HG02678 (cell line): Measurements from ENCODE around the gene NRARP.
"Not testable (repeated sequence)": the region's sequence is repeated elsewhere in the genome, so short reads cannot be mapped to it uniquely, and the experiment has no call there.

ENCODE experiments used
- ATAC-seq: cut with Tn5 transposase; IDR thresholded peaks from one replicate; pipeline ENCODE4 v1.9.1; 2021; ENCODE audit warnings: mild to moderate bottlenecking, moderate library complexity; ENCODE audit not compliant: unreplicated experiment

NRARP gene

DNA sequence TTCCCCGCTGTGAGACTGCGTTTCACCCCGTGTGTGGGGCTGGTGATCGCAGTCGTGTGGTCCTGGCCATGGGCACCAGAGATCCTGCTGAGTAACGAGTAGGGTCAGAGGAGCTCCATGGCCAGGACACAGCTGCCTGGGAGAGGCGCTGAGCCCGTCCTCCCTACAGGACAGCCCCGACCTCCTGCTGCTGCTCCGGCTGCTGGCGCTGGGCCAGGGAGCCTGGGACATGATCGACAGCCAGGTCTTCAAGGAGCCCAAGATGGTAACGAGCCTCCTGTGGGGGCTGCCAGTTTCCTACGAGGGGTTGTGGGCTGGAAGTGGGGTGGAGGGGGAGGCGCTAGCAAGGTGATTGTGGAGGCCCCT lies 35.9 kb downstream of the NRARP start:
- no peak for ATAC-seq

DNA sequence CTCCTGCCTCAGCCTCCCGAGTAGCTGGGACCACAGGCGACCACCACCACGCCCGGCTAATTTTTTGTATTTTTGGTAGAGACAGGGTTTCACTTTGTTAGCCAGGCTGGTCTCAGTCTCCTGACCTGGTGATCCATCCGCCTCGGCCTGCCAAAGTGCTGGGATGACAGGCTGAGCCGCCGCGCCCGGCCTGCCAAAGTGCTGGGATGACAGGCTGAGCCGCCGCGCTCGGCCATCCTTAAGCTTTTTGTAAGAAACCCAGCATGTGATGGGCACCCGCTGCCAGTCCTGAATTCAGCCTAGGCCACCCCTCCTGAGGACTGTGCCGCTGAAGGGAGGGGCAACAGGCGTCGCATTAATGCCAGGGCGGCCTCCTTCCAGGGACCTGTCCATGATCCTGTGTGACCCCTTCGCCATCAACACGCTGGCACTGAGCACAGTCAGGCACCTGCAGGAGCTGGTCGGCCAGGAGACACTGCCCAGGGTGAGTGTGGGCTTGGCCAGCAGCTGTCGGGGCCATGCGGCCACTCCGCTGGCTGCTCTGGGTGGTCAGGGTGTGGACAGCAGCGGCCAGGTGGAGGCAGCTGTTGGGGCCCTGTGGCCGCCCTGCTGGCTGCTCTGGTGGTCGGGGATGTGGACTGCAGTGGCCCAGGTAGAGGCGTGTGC lies 36.4 kb downstream of the NRARP start:
- no peak for ATAC-seq

DNA sequence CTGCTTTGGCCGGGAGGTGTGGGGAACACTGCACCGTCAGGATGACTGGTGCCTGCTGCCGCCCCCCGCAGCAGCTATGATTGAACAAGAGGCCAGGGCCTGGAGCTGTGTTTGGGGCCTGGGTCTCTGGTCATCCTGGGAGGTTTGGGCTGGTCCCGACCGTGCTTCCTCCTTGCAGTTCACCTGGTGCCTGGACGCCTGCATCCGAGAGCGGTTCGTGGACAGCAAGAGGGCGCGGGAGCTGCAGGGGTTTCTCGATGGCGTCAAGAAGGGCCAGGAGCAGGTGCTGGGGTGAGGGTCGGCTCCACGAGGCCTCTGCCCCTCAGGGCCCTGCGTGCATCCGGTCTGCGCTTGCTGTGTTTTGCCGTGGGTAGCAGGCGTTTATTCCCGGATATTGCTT lies 38.0 kb downstream of the NRARP start:
- no peak for ATAC-seq

DNA sequence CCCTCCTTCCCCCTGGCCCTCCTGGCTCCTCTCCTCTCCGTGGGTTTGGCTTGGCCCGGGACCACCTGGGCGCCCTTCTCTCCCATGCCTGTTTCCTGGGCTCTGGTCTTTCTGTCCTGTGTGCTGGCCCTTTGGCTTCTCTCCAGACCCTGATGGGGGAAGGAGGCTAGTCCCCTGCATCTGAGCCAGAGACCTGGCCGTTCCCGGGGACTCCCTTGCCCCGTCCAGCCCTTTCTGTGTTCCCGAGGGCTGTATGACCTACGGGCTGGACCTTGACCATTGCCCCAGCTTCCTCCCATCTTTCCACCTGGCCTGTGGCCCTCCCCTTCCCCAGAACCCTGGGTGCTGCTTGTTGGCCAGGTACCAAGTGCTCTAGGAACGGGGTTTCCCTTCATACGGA lies 38.6 kb downstream of the NRARP start:
- ATAC-seq: no peak

DNA sequence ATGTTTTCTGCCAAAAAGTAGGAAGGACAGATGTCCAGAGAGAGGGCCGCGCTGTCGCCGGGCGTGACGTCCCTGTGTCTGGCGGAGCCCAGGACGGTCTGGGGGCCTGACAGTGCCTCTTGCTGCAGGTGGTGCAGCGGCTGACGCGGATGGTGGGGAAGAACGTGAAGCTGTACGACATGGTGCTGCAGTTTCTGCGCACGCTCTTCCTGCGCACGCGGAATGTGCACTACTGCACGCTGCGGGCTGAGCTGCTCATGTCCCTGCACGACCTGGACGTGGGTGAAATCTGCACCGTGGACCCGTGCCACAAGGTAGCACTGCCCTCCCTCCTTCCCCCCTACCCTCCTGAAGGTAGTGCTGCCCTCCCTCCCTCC lies 39.2 kb downstream of the NRARP start:
- ATAC-seq: no peak

DNA sequence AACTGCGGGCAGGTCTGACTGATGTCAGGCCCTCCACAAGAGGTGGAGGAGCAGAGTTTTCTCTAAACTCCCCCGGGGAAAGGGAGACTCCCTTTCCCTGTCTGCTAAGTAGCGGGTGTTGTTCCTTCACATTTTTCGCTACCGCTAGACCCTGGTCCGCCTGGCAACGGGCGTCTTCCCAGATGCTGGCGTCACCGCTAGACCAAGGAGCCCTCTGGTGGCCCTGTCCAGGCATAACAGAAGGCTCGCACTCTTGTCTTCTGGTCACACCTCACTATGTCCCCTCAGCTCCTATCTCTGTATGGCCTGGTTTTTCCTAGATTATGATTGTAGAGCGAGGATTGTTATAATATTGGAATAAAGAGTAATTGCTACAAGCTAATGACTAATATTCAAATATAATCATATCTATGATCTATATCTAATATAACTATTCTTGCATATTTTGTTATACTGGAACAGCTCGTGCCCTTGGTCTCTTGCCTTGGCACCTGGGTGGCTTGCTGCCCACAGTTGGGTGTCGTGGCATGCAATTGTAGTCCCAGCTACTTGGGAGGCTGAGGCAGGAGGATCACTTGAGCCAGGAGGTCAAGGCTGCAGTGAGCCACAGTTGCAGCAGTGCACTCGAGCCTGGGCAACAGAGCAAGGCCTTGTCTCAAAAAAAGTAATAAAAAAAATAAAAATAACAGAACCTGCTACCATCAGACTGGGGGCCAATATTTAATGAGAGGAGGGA lies 39.7 kb downstream of the NRARP start:
- ATAC-seq: not testable (repeated sequence)

DNA sequence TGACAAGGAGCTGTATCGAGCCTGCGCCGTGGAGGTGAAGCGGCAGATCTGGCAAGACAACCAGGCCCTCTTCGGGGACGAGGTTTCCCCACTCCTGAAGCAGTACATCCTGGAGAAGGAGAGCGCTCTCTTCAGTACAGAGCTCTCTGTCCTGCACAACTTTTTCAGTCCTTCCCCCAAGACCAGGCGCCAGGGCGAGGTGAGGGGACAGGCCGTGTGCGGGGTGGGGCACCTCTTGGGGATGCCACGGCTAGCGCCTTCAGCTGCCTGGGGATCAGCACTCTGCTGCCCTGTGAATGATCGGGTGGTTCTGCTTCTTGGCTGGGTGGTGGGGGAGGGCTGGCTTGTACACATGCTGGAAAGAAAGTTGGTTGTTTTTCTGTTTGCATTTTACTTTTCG lies 45.2 kb downstream of the NRARP start:
- no peak for ATAC-seq

DNA sequence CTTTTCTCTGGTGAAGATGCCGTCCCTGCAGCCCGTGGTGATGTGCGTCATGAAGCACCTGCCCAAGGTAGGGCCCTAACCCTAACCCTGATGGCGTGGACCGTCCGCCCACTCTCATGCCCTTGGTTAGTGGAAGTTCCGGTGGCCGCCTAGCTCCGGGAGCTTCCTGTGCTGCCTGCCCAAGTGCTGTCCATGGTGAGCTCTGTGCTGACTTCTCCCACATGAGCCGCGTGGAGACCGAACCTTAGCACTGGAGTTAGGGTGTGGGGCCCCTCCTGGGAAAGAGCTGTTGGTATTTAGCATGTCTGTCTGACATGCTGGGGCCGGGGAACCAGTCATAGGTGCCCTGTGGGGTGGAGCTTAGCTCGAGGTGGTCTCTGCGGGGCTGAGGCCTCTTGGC lies 45.7 kb downstream of the NRARP start:
- no peak for ATAC-seq

DNA sequence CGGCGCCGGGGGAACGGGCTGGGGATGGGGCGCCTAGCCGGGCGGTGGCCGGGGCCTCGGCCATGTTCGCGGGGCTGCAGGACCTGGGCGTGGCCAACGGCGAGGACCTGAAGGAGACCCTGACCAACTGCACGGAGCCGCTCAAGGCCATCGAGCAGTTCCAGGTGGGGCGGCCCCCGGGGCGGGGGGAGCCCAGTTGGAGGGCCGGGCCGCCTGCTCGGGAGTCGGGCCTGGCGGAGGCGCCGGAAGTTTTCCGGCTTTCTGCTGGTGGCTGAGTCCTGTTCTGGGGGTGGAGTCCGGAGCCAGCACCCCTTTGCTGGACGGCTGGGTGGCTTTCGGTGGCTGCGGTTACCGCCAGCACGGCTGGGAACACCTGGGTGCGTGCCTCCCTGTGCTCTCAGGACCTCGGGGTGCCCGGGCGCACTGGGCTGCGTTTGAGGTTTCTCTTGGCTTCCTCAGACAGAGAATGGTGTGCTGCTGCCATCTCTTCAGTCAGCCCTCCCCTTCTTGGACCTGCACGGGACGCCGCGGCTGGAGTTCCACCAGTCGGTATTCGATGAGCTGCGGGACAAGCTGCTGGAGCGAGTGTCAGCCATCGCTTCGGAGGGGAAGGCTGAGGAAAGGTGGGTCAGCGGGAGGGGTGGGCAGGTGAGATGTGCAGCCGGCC lies 46.5 kb downstream of the NRARP start:
- ATAC-seq: no peak

DNA sequence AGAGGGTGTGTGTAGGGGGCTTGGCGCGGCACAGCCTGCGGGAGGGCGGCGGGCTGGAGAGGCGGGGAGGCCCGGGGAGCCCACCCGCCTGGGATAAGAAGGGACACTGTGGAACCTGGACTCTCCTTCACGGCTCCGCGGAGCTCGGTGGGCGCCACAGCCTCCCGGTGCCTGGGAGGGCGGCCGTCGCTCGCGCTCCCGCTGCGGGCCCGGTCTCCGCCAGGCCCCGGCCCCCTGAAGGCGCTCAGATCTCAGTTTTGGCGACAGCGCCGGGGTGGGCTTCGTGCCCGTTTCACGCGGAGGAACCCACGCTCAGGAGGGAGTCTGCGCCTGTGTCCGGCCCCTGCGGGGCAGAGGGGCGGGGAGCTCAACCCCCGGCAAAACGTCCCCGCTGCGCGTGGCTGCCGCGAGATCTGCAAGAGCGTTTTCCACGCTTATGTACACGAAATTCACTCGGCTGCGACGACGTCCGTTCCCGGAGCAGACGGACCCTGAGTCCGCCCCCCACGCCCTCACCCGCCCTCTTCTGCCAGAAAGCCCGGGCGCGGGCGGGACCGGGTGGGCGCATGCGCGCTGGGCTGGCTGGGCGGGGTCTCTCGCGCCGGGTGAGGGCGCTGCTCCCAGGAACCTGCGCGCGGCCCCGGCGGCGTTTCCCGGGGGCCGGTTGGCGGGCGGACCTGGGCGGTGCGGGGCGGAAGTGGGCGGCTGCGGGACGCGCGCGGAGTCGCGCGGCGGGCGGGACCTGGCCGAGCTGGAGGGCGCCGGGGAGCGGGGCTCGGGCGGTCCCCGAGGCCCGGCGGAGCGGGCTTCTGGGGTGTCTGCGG lies 47.2 kb downstream of the NRARP start, which contains the start of gene NELFB:
TSS of gene NELFB (plus strand) at position 704 of the 824 bp plus-strand sequence.
- peak; percentile 84 for ATAC-seq

DNA sequence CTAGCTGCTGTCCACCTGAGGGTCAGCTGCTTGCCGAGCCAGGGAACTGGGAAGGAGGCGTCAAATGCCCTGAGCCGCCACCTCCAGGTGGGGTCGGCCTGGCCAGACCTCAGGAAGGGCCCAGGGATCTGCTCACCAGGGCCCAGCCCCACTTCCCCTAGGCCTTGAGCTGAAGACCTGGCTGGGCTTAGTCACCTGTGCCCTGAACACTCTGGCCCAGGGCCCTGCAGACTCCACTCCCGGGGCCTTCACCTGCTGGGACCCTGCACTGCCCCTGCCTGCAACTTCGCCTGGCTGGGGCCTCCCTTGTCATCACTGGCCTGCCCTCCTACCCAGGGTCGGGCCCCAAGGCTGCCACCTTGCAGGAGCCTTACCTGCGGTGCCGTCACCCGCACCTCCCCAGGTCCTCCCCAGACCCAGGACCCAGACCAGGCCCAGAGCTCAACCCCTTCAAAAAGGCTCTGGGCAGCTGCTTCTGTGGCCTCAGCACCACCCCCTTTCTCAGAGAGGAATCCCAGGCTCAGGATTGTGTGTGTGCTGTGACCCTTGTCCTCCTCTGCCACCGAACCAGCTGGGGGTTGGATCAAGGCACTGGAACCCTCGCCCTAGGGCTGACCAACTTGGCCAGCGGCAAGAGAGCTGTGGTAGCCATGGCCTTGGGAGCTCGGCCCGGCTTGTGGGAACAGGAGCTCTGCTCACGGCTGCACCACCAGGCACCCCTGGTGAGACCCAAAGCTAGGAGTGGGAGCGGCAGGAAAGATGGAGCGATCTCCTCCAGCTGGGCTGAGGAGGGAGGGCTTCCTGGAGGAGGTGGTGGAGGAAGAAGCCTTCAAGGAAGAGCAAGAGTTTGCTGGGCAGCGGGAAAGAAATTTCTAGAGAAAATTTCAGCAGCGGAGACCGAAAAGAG lies 48.1 kb downstream of the NRARP start:
- no peak for ATAC-seq

DNA sequence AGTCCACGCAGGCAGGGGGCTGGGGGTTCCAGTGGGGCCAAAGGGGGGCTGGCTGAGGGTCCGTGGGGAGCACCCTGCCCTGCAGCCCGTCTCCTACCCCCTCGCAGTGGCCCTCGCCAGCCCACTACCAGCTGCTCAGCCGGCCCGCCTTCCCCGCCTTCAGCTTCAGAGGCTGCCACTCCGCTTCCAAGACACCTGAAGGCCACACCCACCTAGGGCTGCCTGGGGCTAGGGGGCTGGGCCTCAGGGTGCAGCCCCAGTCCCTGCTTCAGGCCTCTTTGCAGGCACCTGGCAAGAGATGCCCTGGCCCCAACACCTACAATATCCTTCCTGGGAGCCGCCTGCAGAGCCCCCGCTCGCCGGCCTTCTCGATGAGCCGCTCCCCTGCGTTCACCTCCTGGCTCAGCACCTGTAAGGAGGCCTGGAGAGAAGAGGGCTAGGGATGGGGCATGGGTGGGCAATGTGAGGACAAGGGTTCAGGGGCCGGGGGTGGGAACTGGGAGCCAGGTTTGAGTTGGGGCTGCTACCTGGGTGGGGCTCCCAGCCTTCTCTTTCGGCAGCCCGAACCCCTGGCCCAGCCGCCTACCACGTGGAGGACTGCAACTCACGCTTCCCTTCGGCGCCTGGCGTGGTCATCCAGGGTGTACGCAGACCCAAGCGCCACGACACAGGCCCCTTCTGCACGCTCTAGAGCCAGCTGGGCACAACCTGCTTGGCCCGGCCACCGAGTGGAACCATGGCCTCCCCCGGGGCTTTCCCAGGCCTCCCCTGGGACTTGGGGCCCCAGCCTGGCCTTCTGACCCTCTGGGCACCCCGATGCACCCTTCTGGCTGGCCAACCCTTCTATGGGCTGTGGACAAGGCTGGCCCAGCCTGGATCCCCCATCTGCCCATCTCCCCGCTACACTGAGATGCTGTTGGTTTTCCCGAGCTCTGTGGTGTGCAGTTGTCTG lies 49.2 kb downstream of the NRARP start:
- ATAC-seq: no peak

DNA sequence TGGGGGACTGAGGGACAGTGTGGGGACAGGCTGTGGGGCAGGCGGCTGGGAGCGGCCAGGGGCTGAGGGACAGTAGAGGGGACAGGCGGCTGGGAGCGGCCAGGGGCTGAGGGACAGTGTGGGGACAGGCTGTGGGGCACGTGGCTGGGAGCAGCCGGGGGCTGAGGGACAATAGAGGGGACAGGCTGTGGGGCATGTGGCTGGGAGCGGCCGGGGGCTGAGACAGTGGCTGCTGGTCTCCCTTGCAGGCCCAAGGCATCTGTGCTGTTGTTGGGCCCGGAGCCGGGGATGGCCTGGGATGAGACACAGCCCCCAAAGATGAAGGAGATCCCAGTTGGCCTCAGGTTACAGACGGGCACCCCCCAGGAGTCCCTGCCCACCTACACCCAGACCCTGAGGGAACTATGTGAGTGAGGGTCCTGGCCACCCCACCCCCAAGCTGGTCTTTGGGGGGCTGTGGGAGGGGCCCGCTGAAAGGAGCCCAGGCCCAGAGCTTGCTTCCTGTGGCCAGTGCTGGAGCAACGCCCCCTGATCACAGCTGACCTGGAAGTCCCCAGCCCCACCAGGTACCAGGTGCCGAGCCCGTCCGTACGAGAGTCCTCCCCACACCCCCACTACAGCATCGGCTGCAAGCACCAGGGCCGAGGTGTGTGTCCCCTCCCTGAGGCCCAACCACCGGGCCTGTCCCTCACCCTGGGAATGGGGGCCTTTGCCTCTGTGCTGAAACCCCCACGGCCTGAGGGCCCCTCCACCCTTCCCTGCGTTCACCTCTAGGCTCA lies 50.4 kb downstream of the NRARP start:
- ATAC-seq: no peak

DNA sequence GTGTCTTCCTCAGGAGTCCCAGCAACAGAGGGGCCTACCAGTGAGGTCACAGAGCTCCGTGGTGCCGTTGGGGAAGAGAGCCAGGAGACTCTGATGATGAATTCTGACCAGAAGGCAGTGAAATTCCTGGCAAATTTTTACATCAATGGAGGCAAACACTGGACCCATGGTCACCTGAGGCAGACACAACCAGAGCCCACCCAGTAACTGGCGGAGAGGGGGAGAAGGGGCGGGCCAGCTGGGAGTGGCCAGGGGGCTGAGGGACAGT lies 50.9 kb downstream of the NRARP start, which contains the start of gene STPG3:
TSS of gene STPG3 (plus strand) at position 93 of the 268 bp plus-strand sequence. CDS start at position 94, 1 bp downstream.
- no peak for ATAC-seq

DNA sequence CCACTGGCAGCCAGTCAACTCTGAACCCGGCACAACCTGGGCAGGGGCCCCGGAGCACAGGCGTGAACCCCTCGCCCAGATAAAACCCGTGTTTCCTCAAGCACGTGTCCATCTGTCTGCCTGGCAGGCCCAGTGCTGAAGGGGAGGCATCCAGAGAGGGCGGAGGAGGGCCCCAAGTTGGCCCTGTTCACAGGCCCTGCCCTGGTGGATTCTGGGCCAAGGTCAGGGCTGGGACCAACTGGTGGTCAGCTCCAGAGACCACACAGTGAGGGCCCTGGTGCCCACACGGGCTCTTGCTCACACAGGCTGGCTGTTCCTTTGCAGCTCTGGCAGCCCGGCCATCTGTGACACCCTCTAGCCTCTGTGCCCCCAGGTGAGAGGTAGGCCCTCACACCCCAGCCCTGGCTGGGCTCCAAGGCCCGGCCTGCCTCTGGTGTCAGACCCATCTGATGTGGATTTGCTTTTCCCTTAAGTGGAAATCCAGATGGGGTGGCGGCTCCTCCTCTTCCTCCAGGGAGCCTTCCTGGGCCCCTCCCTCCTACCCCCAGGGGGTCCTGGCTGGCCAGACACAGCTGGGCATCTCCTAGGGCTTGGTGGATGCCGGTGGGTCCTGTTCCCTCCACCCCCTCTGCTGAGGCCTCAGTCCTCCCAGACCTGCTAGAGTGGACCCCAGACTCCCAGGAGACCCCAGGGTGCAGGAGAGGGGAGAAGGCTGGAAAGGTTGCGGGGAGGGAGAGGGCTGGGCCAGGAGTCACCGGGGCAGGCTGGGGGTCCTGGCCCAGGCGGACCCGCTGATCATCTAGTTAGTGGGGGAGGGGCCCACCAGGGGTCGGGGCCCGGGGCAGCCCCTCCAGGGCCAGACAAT lies 51.5 kb downstream of the NRARP start:
- no peak for ATAC-seq
